Heart left ventricle (tissue), 13 donors: Measurements from ENCODE around the gene G0S2.

Experiments
- CTCF ChIP-seq, 12 donors: fragments of 200-600 bp; sonication (generic) in 4 of 12; IDR thresholded peaks; one replicate each; pipeline versions ENCODE4 v1.5.0 to v1.8.0; 2018 to 2022; ENCODE audit warnings: antibody characterized with exemption in 12 of 12, mild to moderate bottlenecking in 5 of 12
- POLR2A ChIP-seq, 2 donors: fragments of 450-650 bp; IDR thresholded peaks; one replicate each; pipeline ENCODE4 v1.6.1; 2017; ENCODE audit warnings: antibody characterized with exemption in 2 of 2, mild to moderate bottlenecking in 2 of 2, moderate library complexity in 2 of 2
- donor health status: ischemic (EF 13 %, LVEDD 7.1; RV severe dilation, severe dysfunction).
- donor health status: DM: no; HTN: yes; CAD: no.
- donor health status: DM: no; HTN: no; CAD: no.
- donor health status: ischemic (EF 25% LVEDD 6.9; RV normal size, moderate dysfunction).
- donor health status: ischemic (EF 25% LVEDD 5.7; RV mildly dilated, moderate dysfunction).
- donor health status: ischemic (EF 35%, LVEDD 5.7; RV mildly dilated, moderate dysfunction).
- donor health status: nonischemic (EF 11% LVEDD 7.7; RV severe dilation, severe dysfunction).
- donor health status: DM: yes; HTN: yes; CAD: no.
- donor health status: PGD.
- donor health status: ischemic (EF 29% LVEDD 5.4; RV normal size, mild dysfunction).
- donor health status: nonischemic (EF 23%, LVEDD 6.1; RV moderate dilation, normal function).

DNA sequence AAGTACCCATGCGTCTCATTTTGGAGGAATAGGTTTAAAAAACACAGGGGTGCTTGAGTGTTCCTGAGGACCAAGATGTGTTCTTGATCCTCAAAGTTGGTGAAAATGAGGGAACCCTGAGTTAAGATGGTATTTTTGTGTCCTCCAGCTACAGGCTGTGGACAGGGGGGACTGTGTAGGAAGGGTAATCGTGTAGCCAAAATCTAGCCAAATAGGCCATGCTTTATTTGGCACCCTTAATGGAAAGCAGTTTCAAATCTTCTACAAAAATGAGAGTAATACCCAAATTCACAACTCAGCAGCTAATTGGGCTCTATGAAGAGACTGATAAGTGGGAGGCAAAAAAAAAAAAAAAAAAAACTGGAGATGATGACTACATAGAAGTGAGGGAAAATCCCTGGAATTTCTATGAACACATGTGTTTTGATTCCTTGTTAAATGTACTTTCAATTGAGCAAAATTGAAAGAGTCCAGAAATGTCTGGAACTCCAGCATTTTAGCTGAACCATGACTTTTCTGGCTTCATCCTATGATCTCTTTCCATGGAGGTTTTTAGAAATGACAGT lies 29.9 kb downstream of the G0S2 start:
- TF ChIP-seq CTCF (IDR thresholded peaks at IDR 0.05), result no peak
- TF ChIP-seq POLR2A (IDR thresholded peaks at IDR 0.05), result no peak
